HEK293T (cell line): ENCODE data around the gene SMAD3.

Experiments
- ARNT ChIP-seq: fragments of 450-650 bp; IDR thresholded peaks from 2 replicates; pipeline ENCODE4 v1.6.1; 2017; ENCODE audit warnings: mild to moderate bottlenecking
- BHLHE40 ChIP-seq: fragments of 450-650 bp; IDR thresholded peaks from 2 replicates; pipeline ENCODE4 v1.6.1; 2016; ENCODE audit warnings: mild to moderate bottlenecking, moderate library complexity, borderline replicate concordance
- FOXM1 ChIP-seq: fragments of 450-650 bp; IDR thresholded peaks from 2 replicates; pipeline ENCODE4 v1.6.1; 2017; ENCODE audit warnings: mild to moderate bottlenecking, borderline replicate concordance
- L3MBTL2 ChIP-seq: fragments of 450-650 bp; conservative IDR thresholded peaks from 2 replicates; pipeline ENCODE4 v1.6.1; 2016; ENCODE audit warnings: mild to moderate bottlenecking
- LEF1 ChIP-seq: fragments of 450-650 bp; IDR thresholded peaks from 2 replicates; pipeline ENCODE4 v1.6.1; 2017; ENCODE audit warnings: mild to moderate bottlenecking, borderline replicate concordance
- SP1 ChIP-seq: fragments of 450-650 bp; IDR thresholded peaks from 2 replicates; pipeline ENCODE4 v1.6.1; 2017

- TF ChIP-seq ARNT (no peak), FOXM1 (no peak), L3MBTL2 (no peak), LEF1 (no peak), BHLHE40 (no peak), SP1 (no peak)
Observed at GRCh38 chr15:67105991-67106763, 40.8 kb downstream of the SMAD3 start.
